HepG2 (cell line): ENCODE measurements around the gene ANKRD60. TPM values are rescaled to one million over a fixed set of nuclear protein-coding genes. Genes with fewer than 3 reads are reported as not detected.

Source experiments
- ATAC-seq: fragments of 200-7000 bp; cut with Tn5 transposase; 3 replicates; pipeline ENCODE4 v1.9.1; 2020; ENCODE audit warnings: mild to moderate bottlenecking, moderate library complexity
- BruUV-seq: library from RNA; stranded (reverse); fragments of 400-500 nt; replicated peaks from 2 replicates; lab custom pipeline; 2021; lab: Mats Ljungman, UMichigan
- CTCF ChIA-PET: fragments of 300-600 bp; formaldehyde crosslinking; extraction: SDS; loops from one replicate; lab custom pipeline; 2021; ENCODE audit warnings: low total read pairs, inconsistent platforms, low intra/inter-chr PET ratio; lab: Yijun Ruan, JAX
- POLR2A ChIA-PET: fragments of 350-600 bp; sonication (Branson Sonifier 250); formaldehyde crosslinking; loops from one replicate; lab custom pipeline; 2020; ENCODE audit warnings: antibody characterized with exemption, inconsistent platforms; lab: Yijun Ruan, JAX
- DNase-seq: peaks from one replicate; pipeline ENCODE4 v3.0.0-alpha.2; 2015; ENCODE audit warnings: low spot score
- FAIRE-seq: peaks from 3 replicates; lab custom pipeline; 2011; peaks lifted over from hg19 to GRCh38; lab: Jason Lieb, UNC
- H2AFZ ChIP-seq: one replicate; pipeline ENCODE4 v1.6.1; 2011; ENCODE audit warnings: low read length, inconsistent platforms
- H3K27ac ChIP-seq: fragments of 300-600 bp; 3 replicates; pipeline ENCODE4 v1.8.0; 2011; ENCODE audit warnings: mixed run types, mild to moderate bottlenecking, mixed read lengths, low read length, inconsistent platforms; ENCODE audit not compliant: insufficient read depth; ENCODE audit errors: extremely low read length
- H3K27me3 ChIP-seq, 2 experiments: fragments of 200-600 bp in 1 of 2; 2 replicates in 1 of 2; 3 replicates in 1 of 2; pipeline versions ENCODE4 v1.6.0 to v1.8.0; 2011; ENCODE audit warnings: low read length in 2 of 2, mild to moderate bottlenecking in 2 of 2, moderate library complexity in 2 of 2, inconsistent platforms in 1 of 2; ENCODE audit not compliant: insufficient read depth in 2 of 2, control insufficient read depth in 1 of 2
- H3K36me3 ChIP-seq, 2 experiments: fragments of 200-600 bp in 1 of 2; replicated peaks in 1 of 2; 2 replicates in 1 of 2; 3 replicates in 1 of 2; pipeline versions ENCODE4 v1.5.1 to v1.8.0; 2011; ENCODE audit warnings: low read length in 2 of 2, inconsistent platforms in 1 of 2; ENCODE audit not compliant: insufficient read depth in 2 of 2, control insufficient read depth in 1 of 2
- H3K4me1 ChIP-seq: 2 replicates; pipeline ENCODE4 v1.5.1; 2012; ENCODE audit warnings: low read length, inconsistent platforms; ENCODE audit not compliant: insufficient read depth
- H3K4me2 ChIP-seq: 2 replicates; pipeline ENCODE4 v1.6.0; 2011; ENCODE audit warnings: low read depth, low read length, inconsistent platforms
- H3K4me3 ChIP-seq, 3 experiments: fragments of 200-600 bp in 1 of 3; sonication (generic), shearing (Covaris generic) in 1 of 3; replicated peaks in 1 of 3; 2 replicates each; pipeline ENCODE4 v1.5.1; 2011 to 2016; ENCODE audit warnings: low read length in 3 of 3, inconsistent platforms in 2 of 3, low read depth in 2 of 3, mild to moderate bottlenecking in 2 of 3, control low read depth in 1 of 3, mixed read lengths in 1 of 3; ENCODE audit not compliant: insufficient read depth in 1 of 3
- H3K79me2 ChIP-seq: one replicate; pipeline ENCODE4 v1.6.1; 2011; ENCODE audit warnings: low read length, inconsistent platforms; ENCODE audit not compliant: insufficient read depth
- H3K9ac ChIP-seq: 2 replicates; pipeline ENCODE4 v1.6.0; 2011; ENCODE audit warnings: mild to moderate bottlenecking, low read depth, low read length, inconsistent platforms; ENCODE audit not compliant: insufficient read depth
- H3K9me3 ChIP-seq: 2 replicates; pipeline ENCODE4 v1.5.1; 2012; ENCODE audit warnings: mild to moderate bottlenecking, low read length
- H4K20me1 ChIP-seq: 2 replicates; pipeline ENCODE4 v1.6.0; 2011; ENCODE audit warnings: inconsistent platforms, mild to moderate bottlenecking, low read length, moderate library complexity; ENCODE audit not compliant: insufficient read depth
- CAMTA2 ChIP-seq: sonication (generic); formaldehyde crosslinking; IDR thresholded peaks from 2 replicates; pipeline ENCODE4 v1.4.0; 2020; ENCODE audit warnings: mild to moderate bottlenecking, missing genetic modification reagents, borderline replicate concordance
- IRF1 ChIP-seq: sonication (generic); formaldehyde crosslinking; IDR thresholded peaks from 2 replicates; pipeline ENCODE4 v1.4.0; 2020; ENCODE audit warnings: low read depth, mild to moderate bottlenecking, missing genetic modification reagents
- ISX ChIP-seq: sonication (generic); formaldehyde crosslinking; conservative IDR thresholded peaks from 2 replicates; pipeline ENCODE4 v1.5.0; 2020; ENCODE audit warnings: missing genetic modification reagents
- KDM5A ChIP-seq: fragments of 200-600 bp; sonication (generic); IDR thresholded peaks from 2 replicates; pipeline ENCODE4 v1.7.0; 2018; ENCODE audit warnings: antibody characterized with exemption, mild to moderate bottlenecking, low read length, borderline replicate concordance
- MIER2 ChIP-seq: IDR thresholded peaks from 2 replicates; pipeline ENCODE4 v1.6.1; 2016; ENCODE audit warnings: missing biosample characterization, missing genetic modification reagents
- MIER3 ChIP-seq: IDR thresholded peaks from 2 replicates; pipeline ENCODE4 v1.6.1; 2016; ENCODE audit warnings: missing compliant biosample characterization, borderline replicate concordance
- PRMT3 ChIP-seq: sonication (generic); formaldehyde crosslinking; IDR thresholded peaks from 2 replicates; pipeline ENCODE4 v1.8.1; 2022; ENCODE audit warnings: low read depth, mild to moderate bottlenecking, moderate library complexity, missing genetic modification reagents, borderline replicate concordance
- TCF12 ChIP-seq, 2 experiments: fragments of 450-650 bp in 1 of 2; sonication (generic) in 1 of 2; formaldehyde crosslinking in 1 of 2; IDR thresholded peaks; 2 replicates each; pipeline versions ENCODE4 v1.6.1 to v1.8.0; 2017 to 2022; ENCODE audit warnings: antibody characterized with exemption in 1 of 2, mild to moderate bottlenecking in 1 of 2, missing genetic modification reagents in 1 of 2, moderate library complexity in 1 of 2
- ZEB1 ChIP-seq: IDR thresholded peaks from 2 replicates; pipeline ENCODE4 v1.6.1; 2012; ENCODE audit warnings: mild to moderate bottlenecking, low read depth, inconsistent platforms; ENCODE audit not compliant: insufficient replicate concordance
- ZGPAT ChIP-seq: IDR thresholded peaks from 2 replicates; pipeline ENCODE4 v1.6.1; 2016; ENCODE audit warnings: mild to moderate bottlenecking
- ZNF292 ChIP-seq: sonication (generic); formaldehyde crosslinking; IDR thresholded peaks from 2 replicates; pipeline ENCODE4 v1.8.1; 2022; ENCODE audit warnings: mild to moderate bottlenecking, low read depth, missing genetic modification reagents, borderline replicate concordance
- ZNF607 ChIP-seq: sonication (generic); formaldehyde crosslinking; IDR thresholded peaks from 2 replicates; pipeline ENCODE4 v1.5.1; 2020; ENCODE audit warnings: missing genetic modification reagents, mild to moderate bottlenecking, borderline replicate concordance
- ZNF619 ChIP-seq: sonication (generic); formaldehyde crosslinking; IDR thresholded peaks from 2 replicates; pipeline ENCODE4 v1.4.0; 2020; ENCODE audit warnings: mild to moderate bottlenecking, missing genetic modification reagents
- ZNF773 ChIP-seq: sonication (generic); formaldehyde crosslinking; IDR thresholded peaks from 2 replicates; pipeline ENCODE4 v1.4.0; 2020; ENCODE audit warnings: missing genetic modification reagents, borderline replicate concordance
- ZNF781 ChIP-seq: sonication (generic); formaldehyde crosslinking; IDR thresholded peaks from 2 replicates; pipeline ENCODE4 v1.5.1; 2020; ENCODE audit warnings: borderline replicate concordance, mild to moderate bottlenecking, missing genetic modification reagents; ENCODE audit errors: not compliant biosample characterization
- WGBS: methylation state at CpG from one replicate; pipeline ENCODE4 v1.1.6; 2017; ENCODE audit warnings: low lambda C conversion rate; 5-methylcytosine and 5-hydroxymethylcytosine counted together
- in situ Hi-C: cut with HindIII; loops from 2 replicates; pipeline ENCODE4 v1.10.0; 2017; ENCODE audit warnings: low pct_unique_long_range_greater_than_20kb; ENCODE audit not compliant: extremely low pct_ligation_motif_present
- intact Hi-C: fragments of 100-400 bp; cut with micrococcal nuclease; formaldehyde crosslinking; loops from one replicate; pipeline ENCODE4 v1.10.0; 2022; ENCODE audit not compliant: unreplicated experiment
- polyA plus RNA-seq, 8 experiments: library from polyadenylated mRNA; depleted of rRNA in 3 of 8; stranded (reverse) in 7 of 8; unstranded in 1 of 8; fragments of >200 nt; fragmentation: Illumina TruSeq in 4 of 8; extraction: Trizol in 4 of 8; gene quantifications; 2 replicates each; pipeline versions ENCODE4 v1.2.1 to v1.2.3, GENCODE V29; 2011 to 2016; ENCODE audit warnings: low read depth in 4 of 8, missing spikeins in 1 of 8, mixed read lengths in 1 of 8; ENCODE audit not compliant: insufficient read depth in 1 of 8
- total RNA-seq, 5 experiments: library from RNA; depleted of rRNA; stranded (reverse); fragments of >200 nt; fragmentation: Illumina TruSeq; extraction: Trizol; gene quantifications; 2 replicates each; pipeline ENCODE4 v1.2.3, GENCODE V29; 2016; ENCODE audit warnings: low read depth in 1 of 5

The ANKRD60 gene
- total and polyA plus RNA-seq, 2 of the 13 experiments (the other 11 are each of a cell fraction or from before 2014, with no cell fraction given) = not detected

GRCh38 chr20:58209652-58210397 lies 18.6 kb downstream of the ANKRD60 start (continued):
- TF ChIP-seq PRMT3 = no peak
- 0 out of 2 replicates have a peak, but pooled peaks have one; percentile 66 for TF ChIP-seq CAMTA2 (CRISPR knock-in tag)
- TF ChIP-seq ZNF607 (CRISPR knock-in tag) = no peak
- no peak for TF ChIP-seq TCF12 (IDR thresholded peaks at IDR 0.05)
- TF ChIP-seq TCF12 (CRISPR knock-in tag; IDR thresholded peaks at IDR 0.05) = no peak
- no peak for TF ChIP-seq ZEB1
- 0 out of 2 replicates have a peak, but pooled peaks have one; percentile 47 for TF ChIP-seq ZNF619
- TF ChIP-seq ZNF292 (CRISPR knock-in tag) = no peak
- no peak for TF ChIP-seq ZNF773 (CRISPR knock-in tag)
- TF ChIP-seq KDM5A = no peak
- no peak for TF ChIP-seq IRF1 (CRISPR knock-in tag)

GRCh38 chr20:58208944-58209343 lies 19.5 kb downstream of the ANKRD60 start:
- Histone ChIP-seq H3K9me3 (no peaks in the 10 kb centered on the region), H3K27ac (no peak overlapping the region), H3K36me3 (no peaks in the 10 kb centered on the region), H3K4me2 (no peak overlapping the region), H4K20me1 (no peaks in the 10 kb centered on the region; the same call in 1 of the 2 replicates), H3K4me1 (no peaks in the 10 kb centered on the region), H3K79me2 (no peaks in the 10 kb centered on the region), H2AFZ (no peak overlapping the region), H3K4me3 (no peak overlapping the region), H3K9ac (no peak overlapping the region), H3K27me3 (peaks cover 8 to 70% of the 10 kb centered on the region in 2 experiments; a peak in 4 of 5 replicates)
- CTCF ChIA-PET = interaction anchor here (1.0 to 7.1 kb wide), 11 partner anchors 16 to 1119 kb away, joined by 3 to 222 read pairs (median 9); no protein-coding TSS in a partner anchor
- DNase-seq (no peak), FAIRE-seq (no peak), ATAC-seq (peak; percentile 13; the same call in 2 of the 3 replicates)
- POLR2A ChIA-PET = no interaction called here
- WGBS = 22% methylated on average over 6 of the region's 8 CpGs
- BruUV-seq = no TSS peak
- intact Hi-C loops = loop anchor here (1.0 kb wide), 2 partner anchors 555 to 612 kb away; no protein-coding TSS in a partner anchor
- in situ Hi-C loops = loop anchor here (5.0 to 25.0 kb wide), 3 partner anchors 612 to 822 kb away; partner anchors contain the start of gene RBM38
- TF ChIP-seq ISX (CRISPR knock-in tag) (no peak), ZGPAT (CRISPR knock-in tag) (no peak), MIER2 (CRISPR knock-in tag) (no peak), MIER3 (CRISPR knock-in tag) (no peak), ZNF781 (CRISPR knock-in tag) (no peak)
